ENCODE measurements around the gene TIGAR. TPM values are rescaled to one million over a fixed set of nuclear protein-coding genes. Genes with fewer than 3 reads are reported as not detected.

The TIGAR gene
- 3.1 TPM for total RNA-seq
- 10 to 100 TPM in 1 of 8 donors, 1 to 10 TPM in 7; 4.9 to 10.4 (median 7.9) TPM for polyA plus RNA-seq (ENCODE audit: insufficient read depth in 1 of 8, insufficient read length in 8 of 8, low replicate concordance in 1 of 8)
- long read RNA-seq, donor 1, partial matches to known transcripts, result 0 of 4 reads
- long read RNA-seq, donor 1, other reads (novel, unspliced or antisense), result 0 of 4 reads
- long read RNA-seq, donor 2, result 0 reads
- long read RNA-seq, donor 3, partial matches to known transcripts, result 0 of 4 reads
- long read RNA-seq, donor 3, other reads (novel, unspliced or antisense), result 0 of 4 reads
- long read RNA-seq, donor 4, partial matches to known transcripts, result 0 of 4 reads
- long read RNA-seq, donor 4, other reads (novel, unspliced or antisense), result 0 of 4 reads
- long read RNA-seq, donor 5, transcript TIGAR-201 (6 exons, 2,782 nt), result major isoform, 11 of 11 reads
- long read RNA-seq, donor 5, partial matches to known transcripts, result 0 of 11 reads
- long read RNA-seq, donor 5, other reads (novel, unspliced or antisense), result 0 of 11 reads
- long read RNA-seq, donor 6, transcript TIGAR-201 (6 exons, 2,782 nt), result major isoform, 9 of 9 reads
- long read RNA-seq, donor 6, partial matches to known transcripts, result 0 of 9 reads
- long read RNA-seq, donor 6, other reads (novel, unspliced or antisense), result 0 of 9 reads
- long read RNA-seq, donor 7, transcript TIGAR-201 (6 exons, 2,782 nt), result major isoform, 5 of 5 reads
- long read RNA-seq, donor 7, partial matches to known transcripts, result 0 of 5 reads
- long read RNA-seq, donor 7, other reads (novel, unspliced or antisense), result 0 of 5 reads
- long read RNA-seq, donor 8, partial matches to known transcripts, result 0 of 4 reads
- long read RNA-seq, donor 8, other reads (novel, unspliced or antisense), result 0 of 4 reads
- long read RNA-seq, donor 9, partial matches to known transcripts, result 0 of 1 reads
- long read RNA-seq, donor 9, other reads (novel, unspliced or antisense), result 0 of 1 reads
- long read RNA-seq, donor 10, partial matches to known transcripts, result 0 of 4 reads
- long read RNA-seq, donor 10, other reads (novel, unspliced or antisense), result 0 of 4 reads
- long read RNA-seq, donor 11, partial matches to known transcripts, result 0 of 2 reads
- long read RNA-seq, donor 11, other reads (novel, unspliced or antisense), result 0 of 2 reads

GRCh38 chr12:4320853-4321701 lies at the start of gene TIGAR:
Gene TIGAR, plus strand, starts transcription at chr12:4321213. Its CDS starts 59 bp downstream, at chr12:4321272.
- under 1% methylated on average over 66 of the region's 76 CpGs for WGBS (ENCODE audit: insufficient coverage)
- peak; percentile 98 for DNase-seq
- Histone ChIP-seq H3K4me3 (ENCODE audit: low read length) (peak within 1 kb of the TSS; percentile 67), H3K36me3 (ENCODE audit: control insufficient read depth, insufficient read depth, low read length) (no peaks in the 10 kb centered on the region), H3K27me3 (ENCODE audit: control insufficient read depth, insufficient read depth, low read length) (no peaks in the 10 kb centered on the region), H3K9me3 (replicated peaks; ENCODE audit: control insufficient read depth, low read depth, low read length) (no peaks in the 10 kb centered on the region), H3K4me1 (ENCODE audit: control insufficient read depth, insufficient read depth, low read length) (peaks cover 10% of the 10 kb centered on the region), H3K27ac (ENCODE audit: low read length) (peak within 1 kb of the TSS; percentile 94)

DNA sequence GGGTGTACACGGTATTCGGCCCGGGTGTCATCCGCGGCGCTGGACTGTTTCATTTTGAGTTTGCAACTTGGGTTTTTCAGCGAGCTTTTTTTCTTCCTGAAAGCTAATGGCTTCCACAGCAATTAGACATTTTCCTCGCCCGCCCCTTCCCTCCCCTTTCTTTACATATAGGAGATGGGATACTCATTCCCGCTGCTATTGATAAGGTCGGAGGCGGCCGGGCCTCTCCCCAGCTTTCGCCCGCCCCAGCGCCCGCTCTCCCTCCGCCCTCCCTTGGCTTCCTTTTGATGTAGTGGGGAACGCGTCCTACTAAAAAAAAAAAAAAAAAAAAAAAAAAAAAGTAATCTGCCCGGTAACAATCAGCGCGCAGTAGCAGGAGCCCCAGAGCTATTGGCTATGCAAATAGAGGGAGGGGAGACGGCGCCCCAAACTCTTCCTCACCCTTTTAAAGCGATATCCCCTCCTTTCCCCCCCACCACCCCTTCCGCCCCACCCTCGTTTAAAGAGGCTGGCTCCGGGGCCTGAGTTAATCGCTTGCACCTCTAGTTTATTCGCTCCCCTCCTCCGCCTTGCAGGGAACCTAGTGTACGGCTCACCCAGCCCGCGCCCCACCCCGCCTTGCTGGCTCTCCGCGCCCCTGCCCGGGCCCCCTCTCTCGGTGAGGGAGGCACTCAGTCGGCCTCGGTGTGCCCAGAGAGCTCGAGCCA lies 49.1 kb upstream of the TIGAR start:
- H3K4me3 ChIP-seq (ENCODE audit: low read length), result peak overlapping the region; percentile 63
- WGBS (ENCODE audit: insufficient coverage), result 0% methylated on average over 16 of the region's 43 CpGs
- peaks cover 43% of the 10 kb centered on the region for H3K4me1 ChIP-seq (ENCODE audit: control insufficient read depth, insufficient read depth, low read length)
- peaks cover 11% of the 10 kb centered on the region for H3K36me3 ChIP-seq (ENCODE audit: control insufficient read depth, insufficient read depth, low read length)
- DNase-seq, result peak; percentile 98
- H3K9me3 ChIP-seq (replicated peaks; ENCODE audit: control insufficient read depth, low read depth, low read length), result no peaks in the 10 kb centered on the region
- peaks cover 29% of the 10 kb centered on the region for H3K27me3 ChIP-seq (ENCODE audit: control insufficient read depth, insufficient read depth, low read length)
- peak overlapping the region; percentile 92 for H3K27ac ChIP-seq (ENCODE audit: low read length)

GRCh38 chr12:4272424-4273272 lies 48.4 kb upstream of the TIGAR start:
- peak overlapping the region; percentile 92 for H3K27ac ChIP-seq (ENCODE audit: low read length)
- WGBS (ENCODE audit: insufficient coverage), result under 1% methylated on average over 44 of the region's 62 CpGs
- peaks cover 49% of the 10 kb centered on the region for H3K4me1 ChIP-seq (ENCODE audit: control insufficient read depth, insufficient read depth, low read length)
- H3K9me3 ChIP-seq (replicated peaks; ENCODE audit: control insufficient read depth, low read depth, low read length), result no peaks in the 10 kb centered on the region
- peak; percentile 88 for DNase-seq
- H3K4me3 ChIP-seq (ENCODE audit: low read length), result peak overlapping the region; percentile 63
- H3K36me3 ChIP-seq (ENCODE audit: control insufficient read depth, insufficient read depth, low read length), result peaks cover 17% of the 10 kb centered on the region
- H3K27me3 ChIP-seq (ENCODE audit: control insufficient read depth, insufficient read depth, low read length), result peaks cover 29% of the 10 kb centered on the region

GRCh38 chr12:4273273-4273651 lies 47.8 kb upstream of the TIGAR start:
- DNase-seq, result no peak
- peaks cover 23% of the 10 kb centered on the region for H3K36me3 ChIP-seq (ENCODE audit: control insufficient read depth, insufficient read depth, low read length)
- H3K4me1 ChIP-seq (ENCODE audit: control insufficient read depth, insufficient read depth, low read length), result peaks cover 56% of the 10 kb centered on the region
- H3K27me3 ChIP-seq (ENCODE audit: control insufficient read depth, insufficient read depth, low read length), result peaks cover 29% of the 10 kb centered on the region
- peak overlapping the region; percentile 63 for H3K4me3 ChIP-seq (ENCODE audit: low read length)
- H3K27ac ChIP-seq (ENCODE audit: low read length), result peak overlapping the region; percentile 92
- no peaks in the 10 kb centered on the region for H3K9me3 ChIP-seq (replicated peaks; ENCODE audit: control insufficient read depth, low read depth, low read length)
- WGBS (ENCODE audit: insufficient coverage), result 0% methylated on average over 9 of the region's 10 CpGs

GRCh38 chr12:4273652-4274395 lies 47.2 kb upstream of the TIGAR start, which contains the start of gene CCND2:
Gene CCND2, plus strand, starts transcription at chr12:4273762. Its CDS starts 279 bp downstream, at chr12:4274041.
- peak within 1 kb of the TSS; percentile 92 for H3K27ac ChIP-seq (ENCODE audit: low read length)
- H3K4me3 ChIP-seq (ENCODE audit: low read length), result peak within 1 kb of the TSS; percentile 63
- WGBS (ENCODE audit: insufficient coverage), result under 1% methylated on average over 36 of the region's 52 CpGs
- DNase-seq, result peak; percentile 99
- no peaks in the 10 kb centered on the region for H3K9me3 ChIP-seq (replicated peaks; ENCODE audit: control insufficient read depth, low read depth, low read length)
- H3K4me1 ChIP-seq (ENCODE audit: control insufficient read depth, insufficient read depth, low read length), result peaks cover 59% of the 10 kb centered on the region
- peaks cover 29% of the 10 kb centered on the region for H3K36me3 ChIP-seq (ENCODE audit: control insufficient read depth, insufficient read depth, low read length)
- H3K27me3 ChIP-seq (ENCODE audit: control insufficient read depth, insufficient read depth, low read length), result peaks cover 24% of the 10 kb centered on the region

- 0% methylated on average over 22 of the region's 42 CpGs for WGBS (ENCODE audit: insufficient coverage)
- Histone ChIP-seq H3K4me1 (ENCODE audit: control insufficient read depth, insufficient read depth, low read length) (peaks cover 65% of the 10 kb centered on the region), H3K4me3 (ENCODE audit: low read length) (peak overlapping the region; percentile 63), H3K27ac (ENCODE audit: low read length) (peak overlapping the region; percentile 92), H3K9me3 (replicated peaks; ENCODE audit: control insufficient read depth, low read depth, low read length) (no peaks in the 10 kb centered on the region), H3K36me3 (ENCODE audit: control insufficient read depth, insufficient read depth, low read length) (peaks cover 35% of the 10 kb centered on the region), H3K27me3 (ENCODE audit: control insufficient read depth, insufficient read depth, low read length) (peaks cover 20% of the 10 kb centered on the region)
- peak; percentile 59 for DNase-seq
Observed at GRCh38 chr12:4274396-4275015, 46.5 kb upstream of the TIGAR start.

DNA sequence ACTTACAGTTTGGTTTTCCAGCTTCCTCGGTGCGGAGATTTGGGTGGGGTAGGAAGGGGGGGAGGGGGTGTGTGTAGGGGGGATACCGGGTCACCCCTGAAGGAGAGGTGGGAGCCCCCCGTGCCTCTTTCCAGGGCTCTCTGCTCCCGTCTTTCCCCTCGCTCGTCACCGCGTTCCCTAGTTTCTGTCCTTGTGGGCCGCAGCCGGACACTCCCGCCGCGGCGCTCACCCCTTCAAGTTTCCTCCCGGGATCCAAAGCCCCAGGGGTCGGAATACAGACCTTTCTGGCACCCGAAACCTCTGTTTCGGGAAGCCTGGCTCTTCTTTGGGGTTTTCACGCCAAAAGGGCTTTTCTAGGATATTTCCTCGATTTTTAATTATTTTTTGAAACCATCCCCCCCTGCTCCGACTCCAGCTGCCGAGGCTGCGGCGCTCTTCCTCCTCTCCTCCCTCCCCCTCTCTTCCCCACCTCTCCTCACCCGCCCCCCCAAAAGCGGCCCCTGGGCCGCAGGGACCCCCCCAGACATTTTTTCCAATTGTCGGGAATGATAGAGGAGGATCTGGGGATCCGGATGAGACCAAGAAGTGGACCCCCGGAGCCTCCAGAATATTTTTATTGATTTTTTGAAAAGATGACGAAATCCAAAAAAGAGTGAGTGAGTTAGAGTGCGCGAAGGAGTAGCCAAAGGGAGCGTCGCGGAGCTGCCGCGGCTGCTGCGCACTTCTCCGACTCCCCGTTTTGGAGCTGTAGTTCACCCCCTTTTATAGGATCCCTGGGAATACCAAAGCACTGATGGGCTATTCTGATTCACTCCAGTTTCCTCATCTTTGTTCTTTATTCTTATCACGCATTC lies 45.8 kb upstream of the TIGAR start:
- Histone ChIP-seq H3K36me3 (ENCODE audit: control insufficient read depth, insufficient read depth, low read length) (peaks cover 42% of the 10 kb centered on the region), H3K4me1 (ENCODE audit: control insufficient read depth, insufficient read depth, low read length) (peaks cover 65% of the 10 kb centered on the region), H3K4me3 (ENCODE audit: low read length) (peak overlapping the region; percentile 63), H3K9me3 (replicated peaks; ENCODE audit: control insufficient read depth, low read depth, low read length) (no peaks in the 10 kb centered on the region), H3K27ac (ENCODE audit: low read length) (peak overlapping the region; percentile 92), H3K27me3 (ENCODE audit: control insufficient read depth, insufficient read depth, low read length) (peaks cover 13% of the 10 kb centered on the region)
- WGBS (ENCODE audit: insufficient coverage), result under 1% methylated on average over 33 of the region's 43 CpGs
- DNase-seq, result peak; percentile 61

Data from muscle of leg (tissue), 16 donors.